Glomerular visceral epithelial cell (primary cell): ENCODE data around the gene PLAGL2.
"Not testable (repeated sequence)": the region's sequence is repeated elsewhere in the genome, so short reads cannot be mapped to it uniquely, and the experiment has no call there.

ENCODE experiments used
- DNase-seq: peaks from one replicate; pipeline ENCODE4 v3.0.0-alpha.2; 2016; ENCODE audit errors: extremely low spot score

PLAGL2 gene

DNA sequence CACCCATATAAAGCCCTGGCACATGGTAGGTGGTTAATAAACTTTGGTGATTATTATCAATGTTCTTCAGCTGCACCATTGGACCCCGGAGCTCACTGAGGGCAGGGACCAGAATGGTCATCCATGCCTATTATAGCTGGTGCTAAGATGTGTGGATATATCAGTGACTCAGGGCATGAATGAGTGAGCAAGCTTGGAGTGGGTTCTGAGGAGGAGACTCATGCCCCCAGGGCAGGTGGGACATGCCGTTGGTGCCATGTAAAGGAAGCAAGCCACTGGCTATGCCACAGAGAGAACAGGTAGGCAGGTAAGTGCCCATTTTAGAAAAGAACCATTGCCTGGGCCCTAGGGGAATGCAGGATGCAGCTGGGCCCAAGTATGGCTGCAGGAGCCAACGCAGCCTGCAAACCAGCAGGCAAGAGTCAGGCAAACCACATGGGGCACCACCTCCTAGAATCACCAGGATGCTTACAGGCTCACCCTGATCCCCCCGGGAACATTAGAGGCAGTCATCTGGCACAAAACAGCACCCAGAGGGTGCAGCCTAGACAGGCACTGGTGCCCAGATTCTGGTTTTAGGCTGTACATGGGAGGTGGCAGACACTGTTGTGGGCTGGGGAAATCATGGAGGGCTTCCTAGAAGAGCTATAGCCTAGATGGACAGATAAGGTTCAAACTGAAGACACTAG, 23.5 kb downstream of the PLAGL2 start:
- DNase-seq: no peak

- no peak for DNase-seq
These were observed 25.9 kb downstream of the PLAGL2 start for GRCh38 chr20:32181606-32182005.

GRCh38 chr20:32179934-32180333, 27.6 kb downstream of the PLAGL2 start:
- no peak for DNase-seq

DNA sequence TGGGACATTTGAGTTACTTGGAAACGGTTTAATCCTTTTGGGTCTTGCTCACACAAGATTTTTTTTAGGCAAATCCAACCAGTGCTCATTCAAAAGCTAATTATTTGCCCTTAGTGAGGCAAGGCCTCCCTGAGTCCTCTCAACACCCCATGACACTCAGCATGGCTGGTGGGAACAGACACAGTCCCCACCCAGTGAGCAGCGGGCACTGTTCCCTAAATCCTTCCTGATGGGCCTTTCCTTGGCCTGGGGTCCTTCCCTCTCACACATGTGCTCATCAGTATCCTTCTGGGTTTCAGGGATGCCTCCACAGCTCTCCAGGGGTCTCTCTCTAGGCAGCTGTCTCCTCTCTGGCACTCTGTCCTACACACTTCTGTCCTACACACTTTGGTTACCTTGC, 28.0 kb downstream of the PLAGL2 start:
- no peak for DNase-seq

DNA sequence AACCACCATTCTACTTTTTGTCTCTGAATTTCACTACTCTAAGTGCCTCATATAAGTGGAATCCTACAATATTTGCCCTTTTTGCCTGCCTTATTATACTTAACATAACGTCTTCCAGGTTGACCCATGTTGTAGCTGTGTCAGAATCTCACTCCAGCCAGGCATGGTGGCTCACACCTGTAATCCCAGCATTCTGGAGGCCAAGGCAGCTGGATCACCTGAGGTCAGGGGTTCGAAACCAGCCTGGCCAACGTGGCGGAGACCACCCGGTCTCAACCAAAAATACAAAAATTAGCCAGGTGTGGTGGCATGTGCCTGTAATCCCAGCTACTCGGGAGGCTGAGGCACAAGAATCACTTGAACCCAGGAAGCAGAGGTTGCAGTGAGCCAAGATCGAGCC, 29.8 kb downstream of the PLAGL2 start:
- DNase-seq: not testable (repeated sequence)

- no peak for DNase-seq
These were observed 39.2 kb downstream of the PLAGL2 start for GRCh38 chr20:32168184-32168910.

- no peak for DNase-seq
These were observed 40.0 kb downstream of the PLAGL2 start for GRCh38 chr20:32167552-32167951.

DNA sequence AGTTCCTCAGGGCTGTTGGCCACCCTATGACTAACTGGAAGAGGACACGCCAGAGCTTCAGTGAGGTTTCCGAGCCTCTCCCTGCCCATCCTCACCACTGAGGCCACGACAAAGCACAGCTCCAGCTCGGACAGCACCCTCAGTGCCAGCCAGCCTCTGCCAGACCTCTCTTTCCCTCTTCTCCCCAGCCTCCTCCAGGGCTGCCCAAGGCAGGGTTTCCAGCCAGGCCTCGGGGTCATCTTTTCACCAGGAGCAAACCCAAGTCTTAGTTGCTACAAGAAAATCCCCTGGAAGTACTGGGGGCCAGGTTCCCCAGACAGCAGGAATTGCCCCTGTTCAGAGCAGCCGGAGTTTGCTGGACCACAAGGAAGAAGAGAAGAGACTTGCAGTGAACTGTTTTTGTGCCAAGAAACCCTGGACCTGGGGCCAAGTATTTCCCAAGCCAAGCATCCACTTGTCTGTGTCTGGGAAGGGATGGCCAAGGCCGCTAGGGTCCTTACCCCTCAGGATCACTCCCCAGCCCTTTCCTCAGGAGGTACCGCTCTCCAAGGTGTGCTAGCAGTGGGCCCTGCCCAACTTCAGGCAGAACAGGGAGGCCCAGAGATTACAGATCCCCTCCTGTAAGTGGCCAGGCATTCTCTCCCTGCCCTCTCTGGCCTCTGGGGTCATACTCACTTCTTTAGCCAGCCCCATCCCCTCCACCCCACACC, 41.6 kb downstream of the PLAGL2 start:
- no peak for DNase-seq

- no peak for DNase-seq
These were observed 42.4 kb downstream of the PLAGL2 start for GRCh38 chr20:32164984-32165735.

- DNase-seq: no peak
These were observed 43.6 kb downstream of the PLAGL2 start for GRCh38 chr20:32163951-32164350.

DNA sequence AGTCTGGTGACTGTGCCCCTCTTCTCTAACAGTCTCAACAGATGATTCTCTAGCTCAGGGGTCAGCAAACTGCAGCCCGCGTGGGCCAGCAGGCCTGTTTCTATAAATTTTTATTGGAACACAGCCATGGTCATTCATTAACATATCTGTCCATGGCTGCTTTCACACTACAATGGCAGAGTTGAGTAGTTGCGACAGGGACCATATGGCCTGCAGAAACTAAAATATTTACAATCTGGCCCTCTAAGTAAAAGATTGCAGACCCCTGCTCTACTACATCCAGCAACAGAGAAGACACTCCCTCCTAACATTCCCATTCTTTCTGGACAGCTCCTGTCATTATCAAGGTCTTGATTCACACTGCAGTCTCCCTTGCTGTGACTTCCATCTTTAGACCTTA, 45.2 kb downstream of the PLAGL2 start:
- no peak for DNase-seq

- DNase-seq: no peak
These were observed 47.2 kb downstream of the PLAGL2 start for GRCh38 chr20:32160341-32160740.

DNA sequence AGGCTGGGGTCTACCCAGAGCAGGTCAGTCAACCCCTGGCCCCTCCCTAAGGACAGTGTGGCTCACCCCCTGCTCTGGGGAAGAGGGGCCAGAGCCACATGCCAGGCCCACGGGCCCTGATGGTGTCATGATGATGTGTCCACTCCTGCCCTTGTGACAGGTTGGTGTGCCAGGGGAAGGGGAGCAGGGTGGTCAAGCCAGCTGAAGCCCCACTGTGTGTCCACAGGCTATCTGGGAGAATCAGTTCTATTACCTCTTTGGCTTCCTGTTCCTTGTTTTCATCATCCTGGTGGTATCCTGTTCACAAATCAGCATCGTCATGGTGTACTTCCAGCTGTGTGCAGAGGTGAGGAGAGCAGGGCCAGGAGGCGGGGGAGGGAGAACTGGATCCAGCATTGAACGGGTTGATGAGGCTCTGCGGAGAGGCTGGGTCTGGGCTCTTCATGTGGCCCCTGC, 47.7 kb downstream of the PLAGL2 start:
- DNase-seq: no peak

GRCh38 chr20:32158943-32159660, 48.4 kb downstream of the PLAGL2 start:
- no peak for DNase-seq

GRCh38 chr20:32158351-32158750, 49.2 kb downstream of the PLAGL2 start:
- DNase-seq: no peak

DNA sequence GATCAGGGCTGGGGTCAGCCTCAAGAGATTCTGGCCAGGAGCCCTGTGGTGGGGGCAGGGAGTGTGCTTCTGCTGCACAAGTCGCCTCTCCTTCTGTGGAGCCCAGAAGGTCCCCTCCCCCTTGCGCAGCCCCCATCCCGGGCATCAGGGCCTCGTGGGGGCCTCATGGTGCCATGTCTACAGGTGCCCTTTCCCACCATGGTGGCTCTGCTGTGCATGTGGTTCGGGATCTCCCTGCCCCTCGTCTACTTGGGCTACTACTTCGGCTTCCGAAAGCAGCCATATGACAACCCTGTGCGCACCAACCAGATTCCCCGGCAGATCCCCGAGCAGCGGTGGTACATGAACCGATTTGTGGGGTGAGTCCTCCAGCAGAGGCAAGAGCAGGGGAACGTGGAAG, 49.9 kb downstream of the PLAGL2 start:
- DNase-seq: no peak

DNA sequence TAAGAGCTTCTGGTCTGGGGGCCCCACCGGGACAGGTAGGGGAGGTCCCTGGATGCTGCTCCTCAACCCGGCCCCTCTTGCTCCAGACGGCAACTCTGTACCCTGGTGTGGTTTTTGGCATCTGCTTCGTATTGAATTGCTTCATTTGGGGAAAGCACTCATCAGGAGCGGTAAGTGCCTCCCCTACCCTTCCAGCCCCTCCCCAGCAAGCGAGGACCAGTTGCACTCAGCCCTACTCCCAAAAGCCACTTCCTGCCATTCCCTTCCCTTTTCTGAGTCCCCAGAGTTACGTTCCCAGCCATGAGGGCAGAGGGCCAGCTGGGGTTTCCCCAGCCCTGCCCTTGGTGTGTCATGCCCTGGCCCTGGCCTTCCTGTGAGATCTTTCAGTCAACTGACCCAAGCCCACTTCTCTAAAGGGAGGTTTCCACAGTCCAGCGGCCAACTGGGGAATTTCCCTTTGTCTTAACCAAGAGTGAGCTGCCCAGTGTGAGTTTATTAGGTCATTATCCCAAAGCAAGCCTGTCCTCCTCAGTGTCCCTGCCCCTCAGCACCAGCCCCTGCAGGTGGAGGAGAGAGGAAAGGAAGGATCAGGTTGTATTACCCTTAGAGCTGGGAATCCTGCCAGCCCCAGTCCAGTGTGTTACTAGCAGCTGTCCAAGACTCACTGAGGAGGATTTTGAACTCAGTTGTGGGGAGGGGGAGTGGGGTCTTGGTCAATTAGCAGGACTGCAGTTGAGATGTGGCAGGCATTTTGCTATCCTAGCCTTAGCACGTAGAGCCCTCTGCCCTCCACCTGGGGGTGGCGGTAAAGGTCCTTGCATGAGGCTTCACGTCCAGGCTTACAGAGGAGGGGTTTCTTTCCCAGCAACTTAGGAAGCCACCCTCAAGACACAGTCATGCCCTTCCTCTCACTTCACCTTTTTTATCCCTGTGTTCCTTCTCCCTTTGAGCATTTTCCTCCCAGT, 52.2 kb downstream of the PLAGL2 start:
- peak; percentile 98 for DNase-seq

DNA sequence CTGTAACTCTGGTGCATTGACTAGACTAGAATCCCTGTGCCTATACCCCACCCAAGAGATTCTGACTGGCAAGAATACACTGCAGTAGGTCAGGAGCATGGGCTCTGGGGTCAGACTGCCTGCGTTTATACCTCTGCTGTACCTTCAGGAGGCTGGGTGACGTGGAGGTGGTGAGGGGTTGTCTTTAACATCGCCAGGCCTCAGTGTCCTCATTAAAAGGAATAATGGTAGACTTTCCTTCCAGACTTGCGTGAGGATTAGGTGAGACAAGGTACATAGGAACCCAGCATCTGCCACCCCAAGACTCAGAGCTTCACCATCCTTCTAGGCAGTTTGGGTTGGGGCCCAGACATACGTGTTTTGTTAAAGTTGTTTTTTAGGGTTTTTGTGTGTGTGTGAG, 53.8 kb downstream of the PLAGL2 start:
- DNase-seq: no peak

- no peak for DNase-seq
These were observed 54.3 kb downstream of the PLAGL2 start for GRCh38 chr20:32153156-32153665.
